GM12878 (cell line): ENCODE results near the gene KRI1.

ENCODE experiments used
- CTCF ChIP-seq, 3 experiments: IDR thresholded peaks in 2 of 3; conservative IDR thresholded peaks in 1 of 3; 2 replicates each; pipeline ENCODE4 v1.5.1; 2011; ENCODE audit warnings: low read depth in 3 of 3, low read length in 3 of 3, mild to moderate bottlenecking in 3 of 3, control low read depth in 2 of 3, moderate library complexity in 2 of 3, inconsistent platforms in 1 of 3, mixed read lengths in 1 of 3; ENCODE audit not compliant: control insufficient read depth in 2 of 3, insufficient read depth in 1 of 3; ENCODE audit errors: extremely low read depth in 1 of 3
- EZH2 ChIP-seq: IDR thresholded peaks from 2 replicates; pipeline ENCODE4 v1.6.1; 2012; ENCODE audit warnings: low read depth, mild to moderate bottlenecking, control low read depth, inconsistent platforms, low read length, borderline replicate concordance; ENCODE audit not compliant: control insufficient read depth
- LARP7 ChIP-seq: fragments of 450-650 bp; IDR thresholded peaks from 2 replicates; pipeline ENCODE4 v1.6.1; 2017; ENCODE audit warnings: mild to moderate bottlenecking
- MLLT1 ChIP-seq: fragments of 450-650 bp; IDR thresholded peaks from 2 replicates; pipeline ENCODE4 v1.6.1; 2016; ENCODE audit warnings: mild to moderate bottlenecking
- NRF1 ChIP-seq: conservative IDR thresholded peaks from 2 replicates; pipeline ENCODE4 v1.6.1; 2011; ENCODE audit warnings: mild to moderate bottlenecking, low read depth, low read length, improper control_type of control experiment
- POLR2A ChIP-seq: IDR thresholded peaks from 2 replicates; pipeline ENCODE4 v1.6.1; 2011; ENCODE audit warnings: low read depth, mild to moderate bottlenecking, low read length
- POLR2AphosphoS5 ChIP-seq: IDR thresholded peaks from 2 replicates; pipeline ENCODE4 v1.6.1; 2011; ENCODE audit warnings: mild to moderate bottlenecking, low read length, inconsistent platforms
- RELA ChIP-seq: fragments of 450-650 bp; IDR thresholded peaks from 2 replicates; pipeline ENCODE4 v1.8.0; 2014; ENCODE audit warnings: borderline replicate concordance; ENCODE audit not compliant: partially characterized antibody
- REST ChIP-seq: IDR thresholded peaks from 2 replicates; pipeline ENCODE4 v1.6.1; 2012; ENCODE audit warnings: mild to moderate bottlenecking, low read depth, low read length
- SMARCA5 ChIP-seq: fragments of 450-650 bp; IDR thresholded peaks from 2 replicates; pipeline ENCODE4 v1.6.1; 2017; ENCODE audit warnings: mild to moderate bottlenecking
- YBX1 ChIP-seq: fragments of 450-650 bp; IDR thresholded peaks from 2 replicates; pipeline ENCODE4 v1.6.1; 2016; ENCODE audit warnings: antibody characterized with exemption

GRCh38 chr19:10568826-10569651, 3.2 kb upstream of the KRI1 start, which contains the start of gene CDKN2D:
- TF ChIP-seq CTCF (IDR thresholded peaks at IDR 0.05 in 2 of 3, conservative IDR thresholded peaks at IDR 0.05 in 1 of 3; ENCODE audit: control insufficient read depth in 2 of 3, extremely low read depth in 1 of 3, insufficient read depth in 1 of 3, low read depth in 3 of 3, low read length in 3 of 3) (no peak), LARP7 (no peak), EZH2 (no peak), MLLT1 (no peak), POLR2A (peak; percentile 76), POLR2AphosphoS5 (no peak), NRF1 (peak; percentile 63), REST (no peak), RELA (no peak), SMARCA5 (no peak), YBX1 (no peak)
